ENCODE measurements around the gene SUGCT.

DNA sequence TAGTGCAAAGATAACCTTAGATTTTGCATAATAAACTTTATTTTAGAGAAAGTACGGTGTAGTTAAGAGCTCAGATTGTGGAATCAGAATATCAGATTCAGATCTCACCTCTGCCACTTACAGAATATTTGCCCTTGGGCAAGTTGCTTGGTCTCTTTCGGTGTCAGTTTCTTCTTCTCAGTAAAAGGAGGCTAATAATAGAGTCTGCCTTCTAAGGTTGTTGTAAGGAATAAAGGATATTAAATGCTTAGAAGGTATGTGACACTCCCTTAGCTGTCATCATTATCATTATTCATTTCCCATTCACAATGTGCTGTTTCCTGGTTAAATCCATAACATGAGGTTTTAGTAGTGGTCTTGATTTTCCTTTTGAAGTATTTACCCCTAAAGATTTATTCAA is 42.6 kb upstream of the SUGCT start:
- TF ChIP-seq, protein P1, sequence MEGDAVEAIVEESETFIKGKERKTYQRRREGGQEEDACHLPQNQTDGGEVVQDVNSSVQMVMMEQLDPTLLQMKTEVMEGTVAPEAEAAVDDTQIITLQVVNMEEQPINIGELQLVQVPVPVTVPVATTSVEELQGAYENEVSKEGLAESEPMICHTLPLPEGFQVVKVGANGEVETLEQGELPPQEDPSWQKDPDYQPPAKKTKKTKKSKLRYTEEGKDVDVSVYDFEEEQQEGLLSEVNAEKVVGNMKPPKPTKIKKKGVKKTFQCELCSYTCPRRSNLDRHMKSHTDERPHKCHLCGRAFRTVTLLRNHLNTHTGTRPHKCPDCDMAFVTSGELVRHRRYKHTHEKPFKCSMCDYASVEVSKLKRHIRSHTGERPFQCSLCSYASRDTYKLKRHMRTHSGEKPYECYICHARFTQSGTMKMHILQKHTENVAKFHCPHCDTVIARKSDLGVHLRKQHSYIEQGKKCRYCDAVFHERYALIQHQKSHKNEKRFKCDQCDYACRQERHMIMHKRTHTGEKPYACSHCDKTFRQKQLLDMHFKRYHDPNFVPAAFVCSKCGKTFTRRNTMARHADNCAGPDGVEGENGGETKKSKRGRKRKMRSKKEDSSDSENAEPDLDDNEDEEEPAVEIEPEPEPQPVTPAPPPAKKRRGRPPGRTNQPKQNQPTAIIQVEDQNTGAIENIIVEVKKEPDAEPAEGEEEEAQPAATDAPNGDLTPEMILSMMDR (IDR thresholded peaks at IDR 0.05; ENCODE audit: low read depth, low read length) = no peak
- no peak for TF ChIP-seq EZH2phosphoT487 (IDR thresholded peaks at IDR 0.05; ENCODE audit: low read depth)
